Measurements from ENCODE around the gene STARD13.

Gene STARD13

DNA sequence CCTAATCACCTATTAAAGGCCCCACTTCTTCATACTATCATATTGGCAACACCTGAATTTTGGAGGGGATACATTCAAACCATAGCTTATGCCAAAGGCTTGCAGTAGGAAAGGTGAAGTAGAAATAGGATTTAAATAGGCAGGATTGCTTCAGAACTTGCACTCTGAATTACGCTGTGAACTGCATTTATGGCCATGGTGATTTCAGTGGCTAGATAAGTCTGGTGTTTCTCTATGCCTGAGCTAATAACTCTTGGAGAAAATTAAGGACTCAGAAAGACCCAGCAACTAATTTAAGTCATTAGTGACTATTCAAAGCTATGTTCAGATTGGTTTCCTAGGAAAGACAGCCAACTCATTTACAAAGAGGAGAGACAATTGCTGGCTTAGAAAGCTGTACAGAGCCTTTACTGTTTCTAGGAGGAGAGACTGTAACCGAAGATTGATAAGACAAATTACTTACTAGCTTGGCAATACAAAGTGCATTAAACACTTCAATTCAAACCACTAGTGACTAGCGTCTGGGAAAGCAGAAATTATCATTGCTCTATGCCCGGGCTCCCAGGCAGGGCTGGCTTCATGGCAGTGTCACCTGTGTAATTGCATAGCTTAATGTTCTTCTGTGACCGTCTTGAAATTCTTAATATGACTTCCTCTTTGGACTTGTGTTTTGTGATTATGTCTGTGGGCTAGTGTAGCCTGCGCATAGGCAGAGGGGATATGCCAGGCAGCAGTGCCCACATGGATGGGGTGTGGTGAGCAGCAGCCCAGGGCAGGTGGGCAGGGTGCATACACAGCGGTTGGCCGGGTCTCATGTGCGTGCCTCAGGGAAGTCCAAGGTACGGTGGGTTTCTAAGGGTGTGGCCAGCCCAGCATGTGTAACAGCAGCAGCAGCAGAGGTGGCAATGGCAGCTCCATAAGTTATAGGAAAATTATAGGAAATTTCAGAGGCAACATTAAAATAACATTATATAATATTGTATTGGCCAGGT is 209.3 kb downstream of the STARD13 start:
- peak in 1 of 2 donors; percentile 28 for DNase-seq

DNA sequence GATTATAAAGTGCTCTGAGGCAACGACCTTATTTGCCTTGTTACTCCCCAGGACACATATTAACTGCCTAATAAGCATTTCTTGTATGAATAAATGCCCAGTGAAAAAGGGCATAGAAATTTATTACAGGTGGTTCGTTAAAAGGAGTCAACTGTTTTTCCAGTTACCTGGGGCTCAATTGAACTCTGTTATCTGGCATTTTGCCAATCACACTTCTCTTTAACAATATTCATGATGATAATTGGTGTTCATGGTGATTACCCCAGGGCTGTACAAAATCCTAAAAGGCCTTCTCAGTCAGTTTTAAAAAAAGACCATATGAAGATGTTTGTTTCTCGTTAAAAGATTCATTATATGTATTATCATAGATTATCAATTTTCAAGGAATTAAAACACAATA is 212.2 kb downstream of the STARD13 start:
- DNase-seq, result no peak

DNA sequence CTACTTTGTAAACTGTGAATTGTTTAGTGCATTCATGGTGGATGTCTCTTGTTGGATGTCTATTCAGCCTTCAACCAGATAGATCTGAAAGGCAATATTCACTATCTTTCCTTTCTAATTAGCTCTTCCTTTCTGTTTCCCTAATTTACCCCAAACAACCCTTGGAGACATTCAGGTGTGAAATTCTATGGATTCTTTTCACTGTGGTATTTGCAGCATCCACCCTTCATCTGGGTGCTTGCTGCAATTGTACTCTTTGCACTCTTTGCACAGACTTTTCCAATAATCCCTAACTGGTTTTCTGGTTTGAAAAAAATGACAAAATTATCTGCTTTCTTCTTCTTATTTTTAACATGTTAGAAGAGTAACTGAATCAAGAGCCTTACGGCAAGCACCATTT is 212.8 kb downstream of the STARD13 start:
- DNase-seq, result no peak

- peak in 1 of 2 donors; percentile 36 for DNase-seq
These were observed 213.3 kb downstream of the STARD13 start for GRCh38 chr13:33072282-33072681.

DNA sequence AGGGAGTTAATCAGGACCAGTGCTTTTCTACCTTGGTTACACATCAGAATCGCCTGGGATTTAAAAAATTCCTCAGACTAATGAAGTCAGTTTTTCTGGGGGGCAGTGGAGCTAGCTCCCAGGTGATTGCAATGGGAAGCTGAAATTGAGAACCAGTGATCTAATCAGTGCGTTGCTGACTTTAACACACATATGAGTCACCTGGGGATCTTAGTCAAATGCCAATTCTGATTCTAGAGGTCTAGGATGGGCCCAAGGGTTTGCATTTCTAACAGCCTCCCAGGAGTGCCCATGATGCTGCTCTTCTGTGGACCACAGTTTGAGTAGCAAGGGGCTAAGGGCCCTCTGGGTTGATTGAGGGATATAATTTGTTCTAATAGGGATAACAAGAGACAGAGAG is 214.8 kb downstream of the STARD13 start:
- no peak for DNase-seq

GRCh38 chr13:33069365-33069764 is 216.2 kb downstream of the STARD13 start:
- DNase-seq, result no peak

DNA sequence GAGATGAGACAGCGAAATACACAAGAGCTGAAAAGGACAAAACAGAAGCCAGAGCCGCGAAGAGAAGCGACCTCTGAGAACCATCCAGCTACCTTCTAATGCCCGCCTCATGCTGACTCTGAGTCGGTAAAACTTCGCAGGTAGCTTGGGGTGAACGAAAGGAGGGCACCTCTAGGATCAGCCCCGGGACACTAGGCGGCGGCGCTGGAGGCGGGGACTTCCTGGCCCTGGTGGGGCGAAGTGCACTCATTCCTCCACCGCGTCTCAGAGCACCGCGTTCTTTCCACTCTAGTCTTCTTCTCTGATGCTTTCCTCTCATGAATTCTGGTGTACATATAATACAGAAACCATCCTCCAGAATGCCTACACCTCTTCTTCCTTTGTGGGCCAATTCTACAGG is 219.2 kb downstream of the STARD13 start:
- DNase-seq, result no peak

DNA sequence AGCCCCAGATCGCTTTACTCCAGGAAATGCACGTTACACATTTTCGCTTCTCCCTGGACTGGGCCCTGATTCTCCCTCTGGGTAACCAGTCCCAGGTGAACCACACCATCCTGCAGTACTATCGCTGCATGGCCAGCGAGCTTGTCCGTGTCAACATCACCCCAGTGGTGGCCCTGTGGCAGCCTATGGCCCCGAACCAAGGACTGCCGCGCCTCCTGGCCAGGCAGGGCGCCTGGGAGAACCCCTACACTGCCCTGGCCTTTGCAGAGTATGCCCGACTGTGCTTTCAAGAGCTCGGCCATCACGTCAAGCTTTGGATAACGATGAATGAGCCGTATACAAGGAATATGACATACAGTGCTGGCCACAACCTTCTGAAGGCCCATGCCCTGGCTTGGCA is 224.7 kb downstream of the STARD13 start:
- no peak for DNase-seq

GRCh38 chr13:33058776-33059327 is 226.7 kb downstream of the STARD13 start:
- DNase-seq, result no peak

GRCh38 chr13:33057019-33057780 is 228.4 kb downstream of the STARD13 start:
- no peak for DNase-seq

DNA sequence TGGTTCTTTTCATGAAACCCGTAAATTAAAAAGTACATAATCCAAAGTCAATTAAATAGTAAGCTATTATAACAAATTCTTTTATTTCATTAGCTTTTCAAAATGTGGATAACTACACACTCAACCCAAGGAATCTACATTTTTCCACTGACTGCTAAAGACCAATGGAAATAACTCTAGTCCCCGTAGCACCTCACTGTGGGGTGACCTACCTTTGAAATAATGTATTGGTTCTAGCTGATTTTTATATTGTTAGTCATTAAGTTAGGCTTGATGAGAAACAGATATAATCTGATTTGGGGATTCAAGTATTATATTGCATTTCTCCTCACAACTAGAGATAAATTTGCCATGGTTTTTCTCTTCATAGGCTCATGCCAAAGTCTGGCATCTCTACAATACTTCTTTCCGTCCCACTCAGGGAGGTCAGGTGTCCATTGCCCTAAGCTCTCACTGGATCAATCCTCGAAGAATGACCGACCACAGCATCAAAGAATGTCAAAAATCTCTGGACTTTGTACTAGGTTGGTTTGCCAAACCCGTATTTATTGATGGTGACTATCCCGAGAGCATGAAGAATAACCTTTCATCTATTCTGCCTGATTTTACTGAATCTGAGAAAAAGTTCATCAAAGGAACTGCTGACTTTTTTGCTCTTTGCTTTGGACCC is 232.0 kb downstream of the STARD13 start:
- no peak for DNase-seq
